Measurements from ENCODE around the gene CCZ1.
"Not testable (repeated sequence)": the region's sequence is repeated elsewhere in the genome, so short reads cannot be mapped to it uniquely, and the experiment has no call there.

CCZ1 gene

DNA sequence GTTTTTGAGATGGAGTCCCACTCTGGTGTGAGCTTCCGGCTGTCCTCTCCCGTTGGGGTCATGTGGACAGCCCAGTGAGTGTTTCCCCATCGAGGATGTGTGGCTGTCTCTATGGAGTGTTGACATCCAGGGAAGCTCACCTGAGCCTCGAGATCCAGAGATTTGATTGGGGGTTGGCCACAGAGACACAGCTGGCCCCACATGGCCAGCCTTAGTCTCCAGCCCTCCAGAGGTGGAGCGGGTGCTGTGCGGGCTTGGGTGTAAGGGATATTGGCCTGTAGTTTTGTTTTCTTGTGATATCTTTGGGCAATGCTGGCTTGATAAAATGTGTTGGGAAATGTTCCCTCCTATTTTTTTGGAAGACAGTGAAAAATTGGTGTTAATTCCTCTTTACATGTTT is 18.0 kb downstream of the CCZ1 start:
- DNase-seq: not testable (repeated sequence)

GRCh38 chr7:5924180-5924579 is 25.6 kb downstream of the CCZ1 start:
- DNase-seq: not testable (repeated sequence)

- not testable (repeated sequence) for DNase-seq
These were observed 26.1 kb downstream of the CCZ1 start for GRCh38 chr7:5924630-5925029.

DNA sequence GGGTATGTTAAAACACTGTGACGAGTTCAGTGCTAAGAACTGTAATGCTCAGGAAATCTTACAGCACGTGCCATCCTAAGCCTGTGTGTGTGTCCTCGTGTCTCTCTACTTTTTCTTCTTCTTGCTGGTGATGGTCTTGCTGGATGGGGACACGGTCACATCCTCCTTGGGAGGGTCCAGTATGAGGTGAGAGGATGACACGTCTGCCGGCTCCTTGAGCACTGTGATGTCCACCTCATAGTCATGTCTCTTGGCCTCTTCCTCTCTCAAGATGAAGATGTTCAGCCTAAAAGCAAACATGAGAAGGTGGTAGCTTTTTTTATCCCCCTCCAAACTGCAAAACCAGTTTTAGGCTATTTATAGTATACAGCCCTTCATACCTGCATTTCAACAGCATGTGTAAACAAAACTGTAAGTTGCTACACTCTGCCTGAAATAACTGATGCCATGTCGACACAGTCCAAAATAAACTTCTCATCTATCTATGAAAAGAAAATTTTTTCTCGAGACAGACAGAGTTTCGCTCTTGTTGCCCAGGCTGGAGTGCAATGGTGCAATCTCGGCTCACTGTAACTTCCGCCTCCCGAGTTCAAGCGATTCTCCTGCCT is 27.8 kb downstream of the CCZ1 start:
- not testable (repeated sequence) for DNase-seq

GRCh38 chr7:5930290-5930689 is 31.8 kb downstream of the CCZ1 start:
- not testable (repeated sequence) for DNase-seq

- peak in 1 of 5 donors; percentile 1 for DNase-seq
These were observed 32.7 kb downstream of the CCZ1 start for GRCh38 chr7:5931250-5931649.

GRCh38 chr7:5931905-5932644 is 33.5 kb downstream of the CCZ1 start:
- not testable (repeated sequence) for DNase-seq

DNA sequence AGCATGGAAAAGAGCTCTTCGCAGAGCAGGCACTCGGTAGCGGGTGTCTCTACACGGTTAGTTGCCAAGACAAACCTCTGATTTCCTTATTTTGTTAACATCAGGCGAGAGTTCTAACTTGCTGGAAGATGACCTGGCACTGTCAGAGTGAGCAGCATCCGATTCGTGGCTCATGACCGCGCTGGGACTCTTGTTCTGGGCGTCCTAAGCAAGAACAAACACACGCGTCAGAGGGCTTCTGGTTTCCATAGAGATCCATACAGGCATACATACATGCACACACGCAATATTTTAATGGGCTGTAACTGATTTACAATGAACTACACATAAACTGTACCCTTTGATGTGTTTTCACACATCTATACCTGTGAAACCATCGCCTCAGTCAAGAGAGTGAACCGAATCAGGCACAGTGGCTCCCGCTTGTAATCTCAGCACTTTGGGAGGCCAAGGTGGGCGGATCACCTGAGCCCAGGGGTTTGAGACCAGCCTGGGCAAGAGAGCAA is 36.5 kb downstream of the CCZ1 start:
- DNase-seq: not testable (repeated sequence)

GRCh38 chr7:5963205-5963604 is 64.7 kb downstream of the CCZ1 start:
- DNase-seq: not testable (repeated sequence)

DNA sequence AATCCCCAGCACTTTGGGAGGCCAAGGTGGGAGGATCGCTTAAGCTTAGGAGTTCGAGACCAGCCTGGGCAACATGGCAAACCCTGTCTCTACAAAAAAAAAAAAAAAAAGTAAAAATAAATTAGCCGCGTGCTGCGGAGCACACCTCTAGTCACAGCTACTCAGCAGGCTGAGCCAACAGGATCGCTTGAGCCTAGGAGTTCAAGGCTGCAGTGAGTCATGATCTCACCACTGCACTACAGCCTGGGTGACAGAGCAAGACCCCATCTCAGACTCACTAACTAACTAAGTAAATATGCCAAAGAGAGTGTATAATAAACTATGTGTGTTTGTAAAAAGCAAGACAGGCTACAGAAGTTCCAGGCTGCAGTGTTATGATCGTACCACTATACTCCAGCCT is 65.3 kb downstream of the CCZ1 start:
- DNase-seq: not testable (repeated sequence)

DNA sequence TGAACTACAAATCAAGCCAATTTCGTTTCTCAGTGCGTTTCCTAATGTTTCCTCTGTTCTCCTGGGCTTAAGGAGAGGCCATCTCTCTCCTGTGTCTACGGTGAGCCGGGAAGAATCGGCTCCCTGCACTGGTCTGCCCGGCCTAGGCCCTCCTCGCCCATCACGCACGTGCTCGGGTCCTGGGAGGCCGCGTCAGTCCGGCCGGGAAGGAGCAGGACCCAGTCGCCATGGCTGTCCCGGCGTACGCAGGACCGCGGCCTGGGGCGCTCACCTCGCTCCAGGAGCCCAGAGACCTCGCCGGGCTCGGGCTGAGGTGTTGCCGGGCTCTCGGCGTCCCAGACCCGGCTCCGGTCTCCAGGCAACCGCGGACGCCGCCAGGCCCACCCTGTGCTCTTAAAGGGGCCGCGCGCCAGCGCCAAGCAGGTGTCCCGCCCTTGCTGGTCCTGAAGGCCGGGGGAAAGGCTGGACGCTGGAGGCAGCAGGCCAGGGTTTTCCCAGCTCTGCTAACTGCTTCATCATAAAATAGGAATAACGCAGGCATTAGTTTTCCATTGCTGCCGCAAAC is 71.9 kb downstream of the CCZ1 start, which contains the start of gene RSPH10B:
Gene RSPH10B (minus strand): TSS at position 343 of the 565 bp plus-strand sequence. CDS start 3,573 bp downstream, outside the sequence.
- DNase-seq: not testable (repeated sequence)

DNA sequence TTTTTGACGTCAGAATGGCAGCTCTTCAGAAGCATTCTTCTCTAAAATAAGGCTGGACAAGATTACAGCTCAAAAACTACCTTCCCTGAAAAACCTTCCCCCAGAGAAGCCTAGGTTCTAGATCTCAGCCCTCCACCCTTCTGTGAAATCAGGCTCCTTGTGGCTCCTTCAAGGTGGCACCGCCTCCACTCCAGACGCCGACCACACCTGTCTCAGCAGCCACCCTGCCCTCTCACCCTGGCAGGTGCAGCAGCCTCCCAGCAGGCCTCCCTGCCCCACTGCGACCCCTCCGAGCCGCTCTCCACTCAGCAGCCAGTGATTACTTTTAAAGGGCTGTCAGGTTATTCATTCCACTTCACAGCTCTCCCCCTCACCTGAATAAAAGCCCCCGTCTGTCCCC is 75.0 kb downstream of the CCZ1 start:
- DNase-seq: not testable (repeated sequence)

Data from T-helper 1 cell (primary cell).